Measurements from ENCODE around the gene ZNF532.
A peak's percentile ranks its signal among the peaks of the same experiment; 100 is the strongest.
"Not testable (repeated sequence)": the region's sequence is repeated elsewhere in the genome, so short reads cannot be mapped to it uniquely, and the experiment has no call there.

Gene ZNF532

DNA sequence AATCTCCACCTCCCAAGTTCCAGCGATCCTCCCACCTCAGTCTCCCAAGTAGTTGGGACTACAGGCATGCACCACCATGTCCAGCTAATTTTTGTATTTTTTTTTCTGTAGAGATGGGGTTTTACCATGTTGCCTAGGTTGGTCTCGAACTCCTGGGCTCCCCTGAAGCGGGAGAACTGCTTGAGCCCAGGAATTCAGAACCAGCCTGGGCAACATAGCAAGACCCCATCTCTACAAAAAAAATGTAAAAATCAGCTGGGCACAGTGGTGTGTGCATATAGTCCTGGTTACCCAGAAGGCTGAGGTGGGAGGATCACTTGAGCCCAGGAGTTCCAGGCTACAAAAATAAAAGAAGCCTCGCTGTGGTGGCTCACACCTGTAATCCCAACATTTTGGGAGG is 12.0 kb upstream of the ZNF532 start:
- Mint-ChIP-seq H3K36me3 (ENCODE audit: low read depth) (no peaks in the 10 kb centered on the region), H3K9me3 (no peaks in the 10 kb centered on the region), H3K4me3 (no peak overlapping the region), H3K27me3 (ENCODE audit: low read depth) (peaks cover 19% of the 10 kb centered on the region), H3K27ac (no peak overlapping the region), H3K4me1 (peaks cover 30% of the 10 kb centered on the region)
- TF ChIP-seq, protein P1, sequence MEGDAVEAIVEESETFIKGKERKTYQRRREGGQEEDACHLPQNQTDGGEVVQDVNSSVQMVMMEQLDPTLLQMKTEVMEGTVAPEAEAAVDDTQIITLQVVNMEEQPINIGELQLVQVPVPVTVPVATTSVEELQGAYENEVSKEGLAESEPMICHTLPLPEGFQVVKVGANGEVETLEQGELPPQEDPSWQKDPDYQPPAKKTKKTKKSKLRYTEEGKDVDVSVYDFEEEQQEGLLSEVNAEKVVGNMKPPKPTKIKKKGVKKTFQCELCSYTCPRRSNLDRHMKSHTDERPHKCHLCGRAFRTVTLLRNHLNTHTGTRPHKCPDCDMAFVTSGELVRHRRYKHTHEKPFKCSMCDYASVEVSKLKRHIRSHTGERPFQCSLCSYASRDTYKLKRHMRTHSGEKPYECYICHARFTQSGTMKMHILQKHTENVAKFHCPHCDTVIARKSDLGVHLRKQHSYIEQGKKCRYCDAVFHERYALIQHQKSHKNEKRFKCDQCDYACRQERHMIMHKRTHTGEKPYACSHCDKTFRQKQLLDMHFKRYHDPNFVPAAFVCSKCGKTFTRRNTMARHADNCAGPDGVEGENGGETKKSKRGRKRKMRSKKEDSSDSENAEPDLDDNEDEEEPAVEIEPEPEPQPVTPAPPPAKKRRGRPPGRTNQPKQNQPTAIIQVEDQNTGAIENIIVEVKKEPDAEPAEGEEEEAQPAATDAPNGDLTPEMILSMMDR (IDR thresholded peaks at IDR 0.05; ENCODE audit: unreplicated experiment in 3 of 3), result no peak

DNA sequence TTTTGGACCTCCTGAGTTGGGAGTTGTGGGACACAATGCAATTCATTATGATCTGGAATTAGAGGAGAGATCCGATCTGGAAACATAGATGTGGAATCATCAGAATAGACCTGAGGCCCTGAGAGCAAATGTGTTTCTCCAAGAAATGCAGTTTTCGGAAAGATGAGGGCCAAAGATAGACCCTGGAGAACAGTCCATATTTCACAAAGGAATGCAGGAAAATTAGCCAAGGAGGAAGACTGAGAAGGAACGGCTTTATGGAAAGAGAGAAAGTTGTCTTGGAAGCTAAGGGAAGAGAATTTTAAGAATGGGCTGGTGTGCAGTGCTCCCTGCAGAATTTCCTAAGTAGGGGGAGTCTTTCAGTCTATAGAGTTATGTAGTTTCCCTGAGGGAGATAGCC is 11.1 kb upstream of the ZNF532 start:
- Mint-ChIP-seq H3K4me1 (peaks cover 30% of the 10 kb centered on the region), H3K4me3 (peak overlapping the region in 1 of 3 experiments; percentile 5), H3K27me3 (ENCODE audit: low read depth) (peaks cover 9% of the 10 kb centered on the region), H3K9me3 (no peaks in the 10 kb centered on the region), H3K36me3 (ENCODE audit: low read depth) (no peaks in the 10 kb centered on the region), H3K27ac (peak overlapping the region in 2 of 3 experiments; percentile 38 to 68)
- TF ChIP-seq, protein P1 (IDR thresholded peaks at IDR 0.05; ENCODE audit: unreplicated experiment in 3 of 3), result no peak

DNA sequence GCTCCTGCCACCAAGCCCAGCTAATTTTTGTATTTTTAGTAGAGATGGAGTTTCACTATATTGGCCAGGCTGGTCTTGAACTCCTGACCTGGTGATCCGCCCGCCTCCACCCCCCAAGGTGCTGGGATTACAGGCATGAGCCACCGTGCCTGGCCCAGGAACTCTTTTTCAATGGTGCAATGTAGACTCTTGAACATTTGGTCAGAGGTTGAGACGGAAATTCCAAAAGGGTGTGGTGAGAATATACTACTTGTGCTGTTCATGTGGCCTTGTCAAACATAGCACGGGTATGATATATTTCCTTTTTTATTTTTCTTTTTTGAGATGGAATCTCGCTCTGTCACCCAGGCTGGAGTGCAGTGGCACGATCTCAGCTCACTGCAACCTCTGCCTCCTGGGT is 9.2 kb upstream of the ZNF532 start:
- H3K27me3 Mint-ChIP-seq (ENCODE audit: low read depth); H3K36me3 Mint-ChIP-seq (ENCODE audit: low read depth); H3K27ac Mint-ChIP-seq; H3K4me3 Mint-ChIP-seq; H3K9me3 Mint-ChIP-seq: not testable (repeated sequence)
- peaks cover 46% of the 10 kb centered on the region for H3K4me1 Mint-ChIP-seq

DNA sequence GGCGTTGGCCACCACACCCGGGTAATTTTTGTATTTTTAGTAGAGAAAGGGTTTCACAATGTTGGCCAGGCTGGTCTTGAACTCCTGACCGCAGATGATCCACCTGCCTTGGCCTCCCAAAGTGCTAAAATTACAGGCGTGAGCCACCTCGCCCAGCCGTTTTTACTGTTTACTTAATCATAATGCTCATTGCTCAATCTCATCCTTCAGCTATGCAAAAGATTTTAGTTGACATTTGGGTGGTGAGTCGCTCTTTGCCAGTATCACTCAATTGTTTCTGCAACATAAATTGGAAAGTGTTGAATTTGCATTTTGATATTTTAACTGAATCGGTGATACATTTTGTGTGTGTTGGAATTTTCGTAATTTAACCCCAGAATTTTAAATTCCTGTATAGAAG is 7.8 kb upstream of the ZNF532 start:
- Mint-ChIP-seq H3K27ac (no peak overlapping the region), H3K9me3 (no peaks in the 10 kb centered on the region), H3K27me3 (ENCODE audit: low read depth) (peaks cover 8% of the 10 kb centered on the region), H3K4me1 (peaks cover 46% of the 10 kb centered on the region), H3K4me3 (no peak overlapping the region), H3K36me3 (ENCODE audit: low read depth) (no peaks in the 10 kb centered on the region)
- TF ChIP-seq, protein P1 (IDR thresholded peaks at IDR 0.05; ENCODE audit: unreplicated experiment in 3 of 3), result no peak

DNA sequence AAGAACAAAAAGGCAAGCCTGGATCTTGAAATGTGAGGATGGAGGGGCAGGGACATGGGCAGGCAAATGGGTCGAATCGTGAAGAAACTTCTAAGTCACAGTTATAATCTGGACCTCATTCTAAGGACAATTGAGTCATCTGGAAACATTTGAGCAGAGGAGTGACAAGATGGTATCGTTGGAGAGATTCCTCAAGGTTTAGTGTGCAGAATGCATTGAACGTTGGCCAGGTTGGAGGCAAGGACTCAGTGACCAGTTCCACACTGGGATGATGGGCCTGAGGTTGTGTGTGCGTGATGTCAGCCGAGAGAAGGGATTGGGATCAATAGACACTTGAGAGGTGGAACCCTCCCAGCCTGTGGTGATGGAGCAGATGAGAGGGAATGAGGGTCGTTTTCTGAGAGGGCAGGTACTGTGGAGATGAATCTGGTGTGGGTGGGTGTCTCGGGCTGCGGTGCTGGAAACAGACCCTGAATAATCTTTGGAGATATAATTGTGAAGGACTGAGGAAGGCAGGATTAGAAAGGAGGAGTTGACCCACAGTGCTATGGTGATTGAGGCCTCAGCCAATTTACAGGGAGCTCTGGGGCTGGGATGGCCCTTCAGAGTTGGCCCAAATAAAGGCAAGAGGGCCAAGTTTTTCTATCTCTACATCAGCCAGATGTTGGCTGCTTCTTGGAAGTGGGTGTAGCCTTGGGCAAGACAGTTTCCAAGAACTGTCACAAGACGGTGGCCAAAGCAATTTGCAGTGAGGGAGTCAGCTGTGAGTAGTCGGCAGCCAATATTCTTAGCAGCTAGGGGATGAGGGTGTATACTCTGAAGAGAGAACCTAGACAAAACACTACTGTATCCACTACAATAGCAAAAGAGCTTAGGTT is 5.8 kb upstream of the ZNF532 start:
- H3K4me1 Mint-ChIP-seq, result peaks cover 47% of the 10 kb centered on the region
- no peaks in the 10 kb centered on the region for H3K9me3 Mint-ChIP-seq
- peaks cover 4% of the 10 kb centered on the region for H3K27me3 Mint-ChIP-seq (ENCODE audit: low read depth)
- H3K36me3 Mint-ChIP-seq (ENCODE audit: low read depth), result no peaks in the 10 kb centered on the region
- TF ChIP-seq, protein P1 (IDR thresholded peaks at IDR 0.05; ENCODE audit: unreplicated experiment in 3 of 3), result no peak
- peak overlapping the region; percentile 100 for H3K27ac Mint-ChIP-seq
- H3K4me3 Mint-ChIP-seq, result peak overlapping the region in 2 of 3 experiments; percentile 4 to 65

DNA sequence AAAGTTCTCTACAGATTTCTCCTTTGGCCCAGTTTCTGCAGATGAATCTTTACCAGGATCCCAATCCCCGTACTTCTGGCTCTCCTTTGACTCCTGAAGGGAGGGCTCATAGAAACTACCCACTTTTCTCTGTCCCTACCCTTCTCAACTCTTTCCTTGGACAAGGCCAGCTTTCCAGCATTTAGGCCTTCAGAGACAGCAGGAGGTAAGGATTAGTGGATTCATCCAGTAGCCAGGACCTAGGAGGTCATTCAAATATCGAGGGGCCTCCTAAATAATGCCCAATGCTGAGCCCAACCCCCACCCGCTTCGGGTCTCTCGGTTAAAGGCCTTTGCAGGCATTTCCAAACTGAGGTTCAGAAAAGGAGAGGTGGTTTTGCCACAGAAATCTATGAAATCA is 4.8 kb upstream of the ZNF532 start:
- H3K27me3 Mint-ChIP-seq (ENCODE audit: low read depth), result peaks cover 4% of the 10 kb centered on the region
- no peak overlapping the region for H3K4me3 Mint-ChIP-seq
- peaks cover 53% of the 10 kb centered on the region for H3K4me1 Mint-ChIP-seq
- no peaks in the 10 kb centered on the region for H3K9me3 Mint-ChIP-seq
- no peaks in the 10 kb centered on the region for H3K36me3 Mint-ChIP-seq (ENCODE audit: low read depth)
- TF ChIP-seq, protein P1 (IDR thresholded peaks at IDR 0.05; ENCODE audit: unreplicated experiment in 3 of 3), result no peak
- peak overlapping the region; percentile 100 for H3K27ac Mint-ChIP-seq

All from nephron (organoid).